Breast epithelium (tissue), 4 donors: ENCODE data around the gene WDR1. TPM values are rescaled to one million over a fixed set of nuclear protein-coding genes. Genes with fewer than 3 reads are reported as not detected.
"Not testable (repeated sequence)": the region's sequence is repeated elsewhere in the genome, so short reads cannot be mapped to it uniquely, and the experiment has no call there.

Source experiments
- DNase-seq, 2 donors: peaks; one replicate each; pipeline ENCODE4 v3.0.0-alpha.2; 2019; ENCODE audit warnings: low spot score in 2 of 2
- H3K27ac ChIP-seq, 2 donors: fragments of 200-600 bp; sonication (generic) in 1 of 2; one replicate each; pipeline ENCODE4 v1.5.1; 2016 to 2019; ENCODE audit warnings: mild to moderate bottlenecking in 1 of 2
- H3K27me3 ChIP-seq, 2 donors: fragments of 200-600 bp; sonication (generic) in 1 of 2; one replicate each; pipeline versions ENCODE4 v1.5.1 to v1.6.0; 2017 to 2019; ENCODE audit warnings: control low read depth in 1 of 2, mild to moderate bottlenecking in 1 of 2
- H3K36me3 ChIP-seq: fragments of 200-600 bp; one replicate; pipeline ENCODE4 v1.5.1; 2019
- H3K4me1 ChIP-seq, 2 donors: fragments of 200-600 bp; sonication (generic); one replicate each; pipeline ENCODE4 v1.5.1; 2016 to 2019; ENCODE audit warnings: control low read depth in 1 of 2
- H3K4me3 ChIP-seq, 3 donors: fragments of 200-600 bp; sonication (generic); 1 replicate in 2 of 3; 2 replicates in 1 of 3; pipeline ENCODE4 v1.5.1; 2016 to 2019; ENCODE audit warnings: mild to moderate bottlenecking in 3 of 3, moderate library complexity in 2 of 3
- H3K9me3 ChIP-seq, 2 donors: fragments of 200-600 bp; sonication (generic) in 1 of 2; one replicate each; pipeline ENCODE4 v1.5.1; 2016 to 2019; ENCODE audit warnings: control low read depth in 1 of 2
- CTCF ChIP-seq, 3 donors: fragments of 450-650 bp; IDR thresholded peaks; one replicate each; pipeline ENCODE4 v1.5.1; 2016 to 2017; ENCODE audit warnings: antibody characterized with exemption in 3 of 3, mild to moderate bottlenecking in 3 of 3, moderate library complexity in 3 of 3
- POLR2A ChIP-seq: fragments of 450-650 bp; IDR thresholded peaks from one replicate; pipeline ENCODE4 v1.6.1; 2016; ENCODE audit warnings: antibody characterized with exemption, mild to moderate bottlenecking, moderate library complexity
- POLR2AphosphoS5 ChIP-seq, 3 donors: sonication (generic); formaldehyde crosslinking; IDR thresholded peaks; one replicate each; pipeline ENCODE4 v1.6.1; 2017; ENCODE audit warnings: antibody characterized with exemption in 3 of 3
- intact Hi-C: fragments of 100-400 bp; cut with DNase I; formaldehyde crosslinking; loops from one replicate; pipeline ENCODE4 v1.15.1; 2023; ENCODE audit warnings: low total_unique reads
- total RNA-seq, 3 donors: library from RNA; depleted of rRNA; stranded (reverse); fragments of >200 nt; gene quantifications; one replicate each; pipeline ENCODE4 v1.1.0, GENCODE V29; 2016

The WDR1 gene
- total RNA-seq, 3 donors from 2014 or later, result 93.9 to 142 (median 127) TPM

GRCh38 chr4:10134141-10134540 lies 17.5 kb upstream of the WDR1 start:
- TF ChIP-seq CTCF (IDR thresholded peaks at IDR 0.05) (no peak), POLR2A (no peak), POLR2AphosphoS5 (IDR thresholded peaks at IDR 0.05) (no peak)
- H3K9me3 ChIP-seq, result no peaks in the 10 kb centered on the region
- DNase-seq, result no peak
- H3K36me3 ChIP-seq, result no peaks in the 10 kb centered on the region
- H3K4me3 ChIP-seq, result no peak overlapping the region
- H3K27ac ChIP-seq, result no peak overlapping the region
- no peaks in the 10 kb centered on the region for H3K27me3 ChIP-seq
- no peaks in the 10 kb centered on the region for H3K4me1 ChIP-seq
- intact Hi-C loops, result no loop called here

GRCh38 chr4:10131202-10131601 lies 14.6 kb upstream of the WDR1 start:
- Histone ChIP-seq H3K27ac (no peak overlapping the region), H3K9me3 (no peaks in the 10 kb centered on the region), H3K4me3 (no peak overlapping the region), H3K4me1 (no peaks in the 10 kb centered on the region), H3K27me3 (no peaks in the 10 kb centered on the region), H3K36me3 (no peaks in the 10 kb centered on the region)
- no peak for DNase-seq
- TF ChIP-seq CTCF (IDR thresholded peaks at IDR 0.05), result no peak
- TF ChIP-seq POLR2AphosphoS5 (IDR thresholded peaks at IDR 0.05), result no peak
- TF ChIP-seq POLR2A, result no peak
- intact Hi-C loops, result no loop called here

- H3K36me3 ChIP-seq, result no peaks in the 10 kb centered on the region
- no peaks in the 10 kb centered on the region for H3K27me3 ChIP-seq
- TF ChIP-seq CTCF (IDR thresholded peaks at IDR 0.05) (no peak), POLR2A (no peak), POLR2AphosphoS5 (IDR thresholded peaks at IDR 0.05) (no peak)
- DNase-seq, result no peak
- intact Hi-C loops, result no loop called here
- no peak overlapping the region for H3K4me3 ChIP-seq
- H3K4me1 ChIP-seq, result no peaks in the 10 kb centered on the region
- H3K27ac ChIP-seq, result no peak overlapping the region
- H3K9me3 ChIP-seq, result no peaks in the 10 kb centered on the region
These were observed 13.7 kb upstream of the WDR1 start for GRCh38 chr4:10130178-10130888.

- H3K36me3 ChIP-seq, result no peaks in the 10 kb centered on the region
- intact Hi-C loops, result no loop called here
- no peaks in the 10 kb centered on the region for H3K27me3 ChIP-seq
- H3K4me1 ChIP-seq, result no peaks in the 10 kb centered on the region
- no peaks in the 10 kb centered on the region for H3K9me3 ChIP-seq
- no peak overlapping the region for H3K27ac ChIP-seq
- H3K4me3 ChIP-seq, result no peak overlapping the region
- no peak for DNase-seq
- TF ChIP-seq POLR2AphosphoS5 (IDR thresholded peaks at IDR 0.05), result no peak
- TF ChIP-seq CTCF (IDR thresholded peaks at IDR 0.05), result no peak
- no peak for TF ChIP-seq POLR2A
These were observed 12.9 kb upstream of the WDR1 start for GRCh38 chr4:10129196-10130177.

- TF ChIP-seq POLR2AphosphoS5 (IDR thresholded peaks at IDR 0.05) (no peak), CTCF (IDR thresholded peaks at IDR 0.05) (no peak), POLR2A (no peak)
- Histone ChIP-seq H3K4me1 (no peaks in the 10 kb centered on the region), H3K27ac (no peak overlapping the region)
These were observed 12.2 kb upstream of the WDR1 start for GRCh38 chr4:10128761-10129160.

GRCh38 chr4:10127531-10127930 lies 10.9 kb upstream of the WDR1 start:
- intact Hi-C loops, H3K36me3 ChIP-seq, H3K4me3 ChIP-seq, H3K9me3 ChIP-seq, H3K27ac ChIP-seq, H3K27me3 ChIP-seq, H3K4me1 ChIP-seq, DNase-seq: not testable (repeated sequence)

More at GRCh38 chr4:10128761-10129160, 12.2 kb upstream of the WDR1 start:
- no peaks in the 10 kb centered on the region for H3K9me3 ChIP-seq
- intact Hi-C loops, result no loop called here
- no peaks in the 10 kb centered on the region for H3K27me3 ChIP-seq
- H3K4me3 ChIP-seq, result no peak overlapping the region
- DNase-seq, result no peak
- H3K36me3 ChIP-seq, result no peaks in the 10 kb centered on the region
